HepG2 (cell line): ENCODE measurements around the gene CTNNA2. TPM values are rescaled to one million over a fixed set of nuclear protein-coding genes. Genes with fewer than 3 reads are reported as not detected.
A peak's percentile ranks its signal among the peaks of the same experiment; 100 is the strongest.

Source experiments
- ATF4 ChIP-seq, 2 experiments: fragments of 450-650 bp in 1 of 2; sonication (generic) in 1 of 2; formaldehyde crosslinking; IDR thresholded peaks; 2 replicates each; pipeline versions ENCODE4 v1.5.0 to v1.8.0; 2020 to 2022; ENCODE audit warnings: mild to moderate bottlenecking in 1 of 2, missing genetic modification reagents in 1 of 2
- CTCF ChIP-seq: sonication (generic); formaldehyde crosslinking; IDR thresholded peaks from 2 replicates; pipeline ENCODE4 v1.5.0; 2020; ENCODE audit warnings: mild to moderate bottlenecking, missing genetic modification reagents, moderate library complexity
- SKIL ChIP-seq: sonication (generic); formaldehyde crosslinking; IDR thresholded peaks from 2 replicates; pipeline ENCODE4 v1.8.0; 2022; ENCODE audit warnings: missing genetic modification reagents, mild to moderate bottlenecking, moderate library complexity, borderline replicate concordance
- SMC3 ChIP-seq: IDR thresholded peaks from 2 replicates; pipeline ENCODE4 v1.6.1; 2011; ENCODE audit warnings: low read length, improper control_type of control experiment
- TRAFD1 ChIP-seq: sonication (generic); formaldehyde crosslinking; IDR thresholded peaks from 2 replicates; pipeline ENCODE4 v1.5.1; 2020; ENCODE audit warnings: missing genetic modification reagents, mild to moderate bottlenecking, borderline replicate concordance
- ZFP41 ChIP-seq: sonication (generic); formaldehyde crosslinking; IDR thresholded peaks from 2 replicates; pipeline ENCODE4 v1.4.0; 2020; ENCODE audit warnings: mild to moderate bottlenecking, missing genetic modification reagents, borderline replicate concordance
- ZNF362 ChIP-seq: sonication (generic); formaldehyde crosslinking; IDR thresholded peaks from 2 replicates; pipeline ENCODE4 v1.4.0; 2020; ENCODE audit warnings: missing genetic modification reagents, mild to moderate bottlenecking, borderline replicate concordance
- ZNF629 ChIP-seq: sonication (generic); formaldehyde crosslinking; conservative IDR thresholded peaks from 2 replicates; pipeline ENCODE4 v1.5.0; 2020; ENCODE audit warnings: missing genetic modification reagents
- ZSCAN25 ChIP-seq: sonication (generic); formaldehyde crosslinking; IDR thresholded peaks from 2 replicates; pipeline ENCODE4 v1.8.0; 2022; ENCODE audit warnings: mild to moderate bottlenecking, missing genetic modification reagents
- polyA plus RNA-seq, 8 experiments: library from polyadenylated mRNA; depleted of rRNA in 3 of 8; stranded (reverse) in 7 of 8; unstranded in 1 of 8; fragments of >200 nt; fragmentation: Illumina TruSeq in 4 of 8; extraction: Trizol in 4 of 8; gene quantifications; 2 replicates each; pipeline versions ENCODE4 v1.2.1 to v1.2.3, GENCODE V29; 2011 to 2016; ENCODE audit warnings: low read depth in 4 of 8, missing spikeins in 1 of 8, mixed read lengths in 1 of 8; ENCODE audit not compliant: insufficient read depth in 1 of 8
- total RNA-seq, 5 experiments: library from RNA; depleted of rRNA; stranded (reverse); fragments of >200 nt; fragmentation: Illumina TruSeq; extraction: Trizol; gene quantifications; 2 replicates each; pipeline ENCODE4 v1.2.3, GENCODE V29; 2016; ENCODE audit warnings: low read depth in 1 of 5
- TF ChIP-seq, protein P1 (sequence below): sonication (generic); formaldehyde crosslinking; IDR thresholded peaks from 2 replicates; pipeline ENCODE4 v1.5.0; 2020; ENCODE audit warnings: mild to moderate bottlenecking, missing genetic modification reagents, borderline replicate concordance

CTNNA2 gene
- total and polyA plus RNA-seq, 2 of the 13 experiments (the other 11 are each of a cell fraction or from before 2014, with no cell fraction given) = not detected

DNA sequence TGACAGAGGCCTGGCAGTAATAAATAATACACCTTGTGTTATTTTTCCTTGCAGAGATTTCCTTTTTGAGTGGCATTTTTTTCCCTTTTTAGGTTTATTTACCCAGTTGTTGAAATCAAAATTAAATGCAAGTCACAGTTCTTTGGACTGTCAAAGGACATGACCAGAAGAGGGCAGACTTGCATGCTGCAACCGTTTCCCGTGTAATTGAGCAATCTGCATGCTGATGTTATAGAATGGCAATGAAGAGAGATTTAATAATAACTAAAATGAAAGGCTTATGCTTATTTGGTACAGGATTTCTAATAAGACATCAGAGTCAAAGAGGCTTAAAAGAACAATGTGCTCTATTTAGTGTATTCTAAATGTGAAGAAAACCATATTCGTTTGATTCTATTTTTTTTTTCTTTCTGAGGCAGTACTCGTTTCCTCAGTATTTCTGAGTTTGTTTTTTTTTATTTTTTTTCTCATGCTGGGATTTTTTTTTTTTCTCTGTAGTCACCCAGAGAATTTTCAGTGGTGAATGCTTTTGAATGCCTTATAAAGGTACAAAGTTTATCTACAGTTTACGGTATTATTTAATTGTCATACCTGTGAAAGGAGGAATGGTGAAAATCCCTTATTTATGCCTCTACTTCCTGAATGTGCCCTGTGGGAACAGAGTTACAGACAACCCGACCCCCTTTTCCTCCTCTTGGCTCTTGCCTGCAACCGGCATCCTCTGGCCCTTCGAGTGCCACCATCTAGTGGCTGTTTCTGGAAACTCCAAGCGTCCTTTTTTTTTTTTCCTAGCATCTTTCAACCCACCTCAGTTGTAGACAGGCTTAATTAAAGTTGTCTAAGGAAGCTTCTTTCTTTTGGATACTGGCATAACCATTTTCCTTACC lies 423.2 kb downstream of the CTNNA2 start (continued):
- peak in 1 of 2 experiments; percentile 67; a peak in 2 of 4 replicates for TF ChIP-seq ATF4 (CRISPR knock-in tag; IDR thresholded peaks at IDR 0.05)
- TF ChIP-seq CTCF = peak; percentile 73
- no peak for TF ChIP-seq TRAFD1 (CRISPR knock-in tag)
- TF ChIP-seq ZFP41 (CRISPR knock-in tag) = no peak
- TF ChIP-seq, protein P1, sequence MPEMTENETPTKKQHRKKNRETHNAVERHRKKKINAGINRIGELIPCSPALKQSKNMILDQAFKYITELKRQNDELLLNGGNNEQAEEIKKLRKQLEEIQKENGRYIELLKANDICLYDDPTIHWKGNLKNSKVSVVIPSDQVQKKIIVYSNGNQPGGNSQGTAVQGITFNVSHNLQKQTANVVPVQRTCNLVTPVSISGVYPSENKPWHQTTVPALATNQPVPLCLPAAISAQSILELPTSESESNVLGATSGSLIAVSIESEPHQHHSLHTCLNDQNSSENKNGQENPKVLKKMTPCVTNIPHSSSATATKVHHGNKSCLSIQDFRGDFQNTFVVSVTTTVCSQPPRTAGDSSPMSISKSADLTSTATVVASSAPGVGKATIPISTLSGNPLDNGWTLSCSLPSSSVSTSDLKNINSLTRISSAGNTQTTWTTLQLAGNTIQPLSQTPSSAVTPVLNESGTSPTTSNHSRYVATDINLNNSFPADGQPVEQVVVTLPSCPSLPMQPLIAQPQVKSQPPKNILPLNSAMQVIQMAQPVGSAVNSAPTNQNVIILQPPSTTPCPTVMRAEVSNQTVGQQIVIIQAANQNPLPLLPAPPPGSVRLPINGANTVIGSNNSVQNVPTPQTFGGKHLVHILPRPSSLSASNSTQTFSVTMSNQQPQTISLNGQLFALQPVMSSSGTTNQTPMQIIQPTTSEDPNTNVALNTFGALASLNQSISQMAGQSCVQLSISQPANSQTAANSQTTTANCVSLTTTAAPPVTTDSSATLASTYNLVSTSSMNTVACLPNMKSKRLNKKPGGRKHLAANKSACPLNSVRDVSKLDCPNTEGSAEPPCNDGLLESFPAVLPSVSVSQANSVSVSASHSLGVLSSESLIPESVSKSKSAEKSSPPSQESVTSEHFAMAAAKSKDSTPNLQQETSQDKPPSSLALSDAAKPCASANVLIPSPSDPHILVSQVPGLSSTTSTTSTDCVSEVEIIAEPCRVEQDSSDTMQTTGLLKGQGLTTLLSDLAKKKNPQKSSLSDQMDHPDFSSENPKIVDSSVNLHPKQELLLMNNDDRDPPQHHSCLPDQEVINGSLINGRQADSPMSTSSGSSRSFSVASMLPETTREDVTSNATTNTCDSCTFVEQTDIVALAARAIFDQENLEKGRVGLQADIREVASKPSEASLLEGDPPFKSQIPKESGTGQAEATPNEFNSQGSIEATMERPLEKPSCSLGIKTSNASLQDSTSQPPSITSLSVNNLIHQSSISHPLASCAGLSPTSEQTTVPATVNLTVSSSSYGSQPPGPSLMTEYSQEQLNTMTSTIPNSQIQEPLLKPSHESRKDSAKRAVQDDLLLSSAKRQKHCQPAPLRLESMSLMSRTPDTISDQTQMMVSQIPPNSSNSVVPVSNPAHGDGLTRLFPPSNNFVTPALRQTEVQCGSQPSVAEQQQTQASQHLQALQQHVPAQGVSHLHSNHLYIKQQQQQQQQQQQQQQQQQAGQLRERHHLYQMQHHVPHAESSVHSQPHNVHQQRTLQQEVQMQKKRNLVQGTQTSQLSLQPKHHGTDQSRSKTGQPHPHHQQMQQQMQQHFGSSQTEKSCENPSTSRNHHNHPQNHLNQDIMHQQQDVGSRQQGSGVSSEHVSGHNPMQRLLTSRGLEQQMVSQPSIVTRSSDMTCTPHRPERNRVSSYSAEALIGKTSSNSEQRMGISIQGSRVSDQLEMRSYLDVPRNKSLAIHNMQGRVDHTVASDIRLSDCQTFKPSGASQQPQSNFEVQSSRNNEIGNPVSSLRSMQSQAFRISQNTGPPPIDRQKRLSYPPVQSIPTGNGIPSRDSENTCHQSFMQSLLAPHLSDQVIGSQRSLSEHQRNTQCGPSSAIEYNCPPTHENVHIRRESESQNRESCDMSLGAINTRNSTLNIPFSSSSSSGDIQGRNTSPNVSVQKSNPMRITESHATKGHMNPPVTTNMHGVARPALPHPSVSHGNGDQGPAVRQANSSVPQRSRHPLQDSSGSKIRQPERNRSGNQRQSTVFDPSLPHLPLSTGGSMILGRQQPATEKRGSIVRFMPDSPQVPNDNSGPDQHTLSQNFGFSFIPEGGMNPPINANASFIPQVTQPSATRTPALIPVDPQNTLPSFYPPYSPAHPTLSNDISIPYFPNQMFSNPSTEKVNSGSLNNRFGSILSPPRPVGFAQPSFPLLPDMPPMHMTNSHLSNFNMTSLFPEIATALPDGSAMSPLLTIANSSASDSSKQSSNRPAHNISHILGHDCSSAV (CRISPR knock-in tag) = no peak
- TF ChIP-seq ZNF362 = peak; percentile 67; the same call in 1 of the 2 replicates
- TF ChIP-seq ZNF629 (CRISPR knock-in tag) = no peak
- peak; percentile 39 for TF ChIP-seq SMC3
- TF ChIP-seq SKIL (CRISPR knock-in tag) = no peak
- no peak for TF ChIP-seq ZSCAN25 (CRISPR knock-in tag)
